CD4-positive, alpha-beta T cell (primary cell): ENCODE results near the gene CCDC89. TPM values are rescaled to one million over a fixed set of nuclear protein-coding genes. Genes with fewer than 3 reads are reported as not detected.

ENCODE experiments used
- ATAC-seq: fragments of 200-7000 bp; cut with Tn5 transposase; one replicate; pipeline ENCODE4 v1.10.0; 2022; ENCODE audit warnings: mild to moderate bottlenecking; ENCODE audit not compliant: poor library complexity
- CTCF ChIA-PET: fragments of 350-600 bp; sonication (Branson Sonifier 250); formaldehyde crosslinking; loops from one replicate; lab custom pipeline; 2021; ENCODE audit warnings: antibody characterized with exemption, inconsistent platforms; lab: Charles Lee
- POLR2A ChIA-PET: fragments of 350-600 bp; sonication (Branson Sonifier 250); formaldehyde crosslinking; loops from one replicate; lab custom pipeline; 2021; ENCODE audit warnings: antibody characterized with exemption, inconsistent platforms; lab: Charles Lee
- DNase-seq, 14 experiments: peaks; one replicate each; pipeline ENCODE4 v3.0.0-alpha.2; 2013 to 2020; ENCODE audit warnings: mixed read lengths in 2 of 14
- H3K27ac ChIP-seq, 2 donors: one replicate each; pipeline versions ENCODE4 v1.5.1 to v1.7.0; 2013; ENCODE audit warnings: low read length in 2 of 2, low read depth in 1 of 2, mild to moderate bottlenecking in 1 of 2
- H3K27me3 ChIP-seq, 2 experiments: 1 replicate in 1 of 2; 2 replicates in 1 of 2; pipeline versions ENCODE4 v1.6.1 to v1.7.0; 2013; ENCODE audit warnings: low read length in 2 of 2, control low read depth in 1 of 2, mild to moderate bottlenecking in 1 of 2, moderate library complexity in 1 of 2; ENCODE audit not compliant: insufficient read depth in 2 of 2, control insufficient read depth in 1 of 2
- H3K36me3 ChIP-seq: one replicate; pipeline ENCODE4 v1.6.1; 2013; ENCODE audit warnings: low read length, control low read depth; ENCODE audit not compliant: insufficient read depth
- H3K4me1 ChIP-seq: one replicate; pipeline ENCODE4 v1.6.1; 2013; ENCODE audit warnings: low read length, control low read depth; ENCODE audit not compliant: insufficient read depth
- H3K4me3 ChIP-seq: one replicate; pipeline ENCODE4 v1.5.1; 2013; ENCODE audit warnings: mild to moderate bottlenecking, low read length, moderate library complexity
- H3K9me3 ChIP-seq, 2 experiments: 1 replicate in 1 of 2; 2 replicates in 1 of 2; pipeline versions ENCODE4 v1.6.1 to v1.7.0; 2013; ENCODE audit warnings: low read length in 2 of 2, mild to moderate bottlenecking in 2 of 2, control low read depth in 1 of 2, moderate library complexity in 1 of 2; ENCODE audit not compliant: control insufficient read depth in 1 of 2, insufficient read depth in 1 of 2
- H3K27ac Mint-ChIP-seq: one replicate; pipeline ENCODE4 v1.8.0; 2020; ENCODE audit warnings: mixed read lengths
- H3K27me3 Mint-ChIP-seq: one replicate; pipeline ENCODE4 v1.8.0; 2021; ENCODE audit warnings: mixed read lengths
- H3K36me3 Mint-ChIP-seq: one replicate; pipeline ENCODE4 v1.8.0; 2021; ENCODE audit warnings: low read depth, mixed read lengths
- H3K4me1 Mint-ChIP-seq: one replicate; pipeline ENCODE4 v1.8.0; 2021; ENCODE audit warnings: low read depth, mixed read lengths
- H3K4me3 Mint-ChIP-seq: one replicate; pipeline ENCODE4 v1.8.0; 2020; ENCODE audit warnings: mild to moderate bottlenecking, mixed read lengths
- H3K9me3 Mint-ChIP-seq: one replicate; pipeline ENCODE4 v1.8.0; 2020; ENCODE audit warnings: mixed read lengths
- intact Hi-C, 2 experiments: fragments of 100-400 bp; cut with DNase I in 1 of 2; cut with micrococcal nuclease in 1 of 2; formaldehyde crosslinking; loops; one replicate each; pipeline versions ENCODE4 v1.15.1 to v1.9.0; 2023 to 2025; cut with DNase I, micrococcal nuclease
- total RNA-seq, 174 experiments: library from RNA in 2 of 174; stranded (reverse) in 2 of 174; gene quantifications; one replicate each; pipeline ENCODE4 v1.2.3 and lab custom pipeline; 2021 to 2026
- TF ChIP-seq, protein P1 (sequence below): fragments of 200-600 bp; IDR thresholded peaks from one replicate; pipeline ENCODE4 v1.8.0; 2022; ENCODE audit warnings: antibody characterized with exemption, mild to moderate bottlenecking

CCDC89 gene
- total RNA-seq, 2 experiments from 2014 or later = not detected

DNA sequence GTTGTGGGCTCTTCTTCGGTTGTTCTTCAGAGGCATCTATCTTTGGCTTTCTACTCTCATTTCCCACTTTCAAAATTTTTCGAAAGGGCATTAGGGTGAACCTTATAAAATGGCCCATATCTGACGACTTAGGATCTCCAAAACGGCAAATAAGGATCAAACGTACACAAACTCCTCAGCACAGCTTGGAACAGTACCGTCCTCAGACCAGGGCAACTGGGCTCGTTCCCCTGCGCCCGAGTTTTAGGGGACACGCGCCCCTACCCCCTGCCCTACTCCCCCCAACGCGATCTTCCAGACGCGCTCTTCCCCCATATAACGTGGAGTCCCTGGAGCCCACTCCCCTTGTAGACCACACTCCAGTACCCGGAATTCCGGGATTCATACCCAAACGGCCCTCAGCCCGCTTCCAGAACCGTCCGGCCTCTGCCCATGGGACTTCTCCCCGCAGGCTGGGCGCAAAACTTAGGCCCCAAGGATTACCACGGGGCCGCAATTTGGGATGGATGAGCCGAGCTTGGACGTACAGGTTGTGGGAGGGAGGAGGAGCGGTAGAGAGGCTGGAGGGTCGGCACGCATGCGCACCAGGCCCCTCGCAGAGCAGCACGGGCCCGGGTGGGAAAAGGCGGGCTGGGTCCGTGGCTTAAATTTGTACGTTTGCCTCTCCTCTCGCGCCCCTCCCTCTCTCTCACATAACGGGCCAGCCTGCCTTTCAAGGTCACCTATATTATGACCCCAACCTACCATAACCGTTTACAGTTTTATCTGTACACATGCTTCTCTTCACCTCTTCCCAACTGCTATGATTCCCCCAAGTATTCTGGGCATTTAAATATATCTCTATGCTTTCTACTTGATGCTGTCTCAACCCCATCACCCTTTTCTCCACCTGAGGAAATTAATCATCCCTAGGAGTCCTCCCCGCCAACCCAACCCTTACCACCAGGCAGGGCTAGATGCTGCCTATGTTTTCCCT is 3.4 kb downstream of the CCDC89 start:
- H3K4me3 ChIP-seq = peak overlapping the region; percentile 69
- H3K9me3 ChIP-seq = no peaks in the 10 kb centered on the region
- Mint-ChIP-seq H3K36me3 (no peaks in the 10 kb centered on the region), H3K4me1 (peaks cover 11% of the 10 kb centered on the region), H3K4me3 (peak overlapping the region; percentile 86), H3K9me3 (no peaks in the 10 kb centered on the region), H3K27ac (no peak overlapping the region), H3K27me3 (no peaks in the 10 kb centered on the region)
- TF ChIP-seq, protein P1, sequence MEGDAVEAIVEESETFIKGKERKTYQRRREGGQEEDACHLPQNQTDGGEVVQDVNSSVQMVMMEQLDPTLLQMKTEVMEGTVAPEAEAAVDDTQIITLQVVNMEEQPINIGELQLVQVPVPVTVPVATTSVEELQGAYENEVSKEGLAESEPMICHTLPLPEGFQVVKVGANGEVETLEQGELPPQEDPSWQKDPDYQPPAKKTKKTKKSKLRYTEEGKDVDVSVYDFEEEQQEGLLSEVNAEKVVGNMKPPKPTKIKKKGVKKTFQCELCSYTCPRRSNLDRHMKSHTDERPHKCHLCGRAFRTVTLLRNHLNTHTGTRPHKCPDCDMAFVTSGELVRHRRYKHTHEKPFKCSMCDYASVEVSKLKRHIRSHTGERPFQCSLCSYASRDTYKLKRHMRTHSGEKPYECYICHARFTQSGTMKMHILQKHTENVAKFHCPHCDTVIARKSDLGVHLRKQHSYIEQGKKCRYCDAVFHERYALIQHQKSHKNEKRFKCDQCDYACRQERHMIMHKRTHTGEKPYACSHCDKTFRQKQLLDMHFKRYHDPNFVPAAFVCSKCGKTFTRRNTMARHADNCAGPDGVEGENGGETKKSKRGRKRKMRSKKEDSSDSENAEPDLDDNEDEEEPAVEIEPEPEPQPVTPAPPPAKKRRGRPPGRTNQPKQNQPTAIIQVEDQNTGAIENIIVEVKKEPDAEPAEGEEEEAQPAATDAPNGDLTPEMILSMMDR = no peak
- CTCF ChIA-PET = no interaction called here
- H3K4me1 ChIP-seq = peaks cover 12% of the 10 kb centered on the region
- ATAC-seq (peak; percentile 76), DNase-seq (peak; percentile 22 to 75 (median 46))
- H3K36me3 ChIP-seq = no peaks in the 10 kb centered on the region
- intact Hi-C loops = loop anchor here in 1 of 2 experiments (10.0 kb wide), 1 partner anchor 282 kb away; no protein-coding TSS in a partner anchor
- peaks cover 0 to 5% of the 10 kb centered on the region in 2 experiments for H3K27me3 ChIP-seq
- POLR2A ChIA-PET = interaction anchor here (0.7 to 1.9 kb wide), 2 partner anchors 17 to 1616 kb away, joined by 3 to 5 read pairs; no protein-coding TSS in a partner anchor
- H3K27ac ChIP-seq = no peak overlapping the region

DNA sequence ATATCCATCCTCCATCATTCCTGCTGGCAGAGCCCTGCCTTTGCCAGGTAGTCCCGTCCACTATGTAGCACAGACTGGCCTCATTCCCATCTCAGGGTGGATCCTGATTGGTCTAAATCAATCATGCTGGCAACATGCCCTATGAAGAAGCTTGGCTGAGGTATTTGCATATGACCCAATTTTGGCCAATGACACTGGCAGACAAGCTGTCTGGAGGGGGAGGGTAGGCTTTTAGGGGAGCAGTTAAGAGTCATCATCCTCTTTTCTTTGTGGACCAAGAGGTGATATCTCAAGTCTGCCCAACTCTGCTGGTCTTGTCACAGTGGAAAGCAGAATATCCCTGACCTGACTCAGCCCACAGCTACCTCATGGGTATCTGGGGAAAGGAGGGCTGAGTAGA is 5.1 kb downstream of the CCDC89 start:
- Mint-ChIP-seq H3K4me3 (no peak overlapping the region), H3K36me3 (no peaks in the 10 kb centered on the region), H3K27me3 (no peaks in the 10 kb centered on the region), H3K27ac (no peak overlapping the region), H3K4me1 (peaks cover 11% of the 10 kb centered on the region), H3K9me3 (no peaks in the 10 kb centered on the region)
- Histone ChIP-seq H3K36me3 (no peaks in the 10 kb centered on the region), H3K4me1 (peaks cover 12% of the 10 kb centered on the region), H3K4me3 (no peak overlapping the region), H3K27me3 (peaks cover 0 to 5% of the 10 kb centered on the region in 2 experiments), H3K9me3 (no peaks in the 10 kb centered on the region), H3K27ac (no peak overlapping the region)
- DNase-seq (peak in 3 of 14 experiments; percentile 12 to 46 (median 19)), ATAC-seq (peak; percentile 21)
- POLR2A ChIA-PET = interaction anchor here (1.1 to 1.9 kb wide), 3 partner anchors 16 to 564 kb away, joined by 3 to 5 read pairs (median 5); partner anchors contain the start of gene CREBZF
- CTCF ChIA-PET = interaction anchor here (0.6 to 1.0 kb wide), 2 partner anchors 78 to 174 kb away, joined by 3 to 4 read pairs; partner anchors contain the start of gene CCDC83
- intact Hi-C loops = loop anchor here in 1 of 2 experiments (10.0 kb wide), 1 partner anchor 284 kb away; no protein-coding TSS in a partner anchor
- TF ChIP-seq, protein P1 = no peak

DNA sequence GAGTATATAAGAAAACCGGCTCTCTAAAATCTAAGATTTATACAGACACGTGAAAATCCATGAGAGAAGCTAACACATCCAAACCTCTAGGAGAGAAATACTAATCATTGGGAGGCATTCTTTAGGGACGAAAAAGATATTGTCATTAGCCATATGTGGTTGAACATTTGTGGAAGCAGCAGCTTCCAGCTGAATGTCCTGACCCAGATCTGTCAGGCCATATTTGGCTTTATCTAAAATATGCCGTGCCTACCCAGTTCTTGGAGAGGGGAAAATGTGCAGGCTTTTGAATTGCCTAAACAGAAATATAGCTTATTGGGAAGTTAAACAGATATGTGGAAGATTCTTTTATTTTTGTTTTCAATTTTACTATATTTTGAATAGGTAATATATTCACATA is 6.4 kb downstream of the CCDC89 start:
- H3K36me3 Mint-ChIP-seq = no peaks in the 10 kb centered on the region
- Histone ChIP-seq H3K36me3 (no peaks in the 10 kb centered on the region), H3K27me3 (peaks cover 0 to 5% of the 10 kb centered on the region in 2 experiments), H3K9me3 (no peaks in the 10 kb centered on the region), H3K4me1 (peaks cover 12% of the 10 kb centered on the region), H3K27ac (no peak overlapping the region), H3K4me3 (no peak overlapping the region)
- H3K27ac Mint-ChIP-seq = no peak overlapping the region
- CTCF ChIA-PET = interaction anchor here (1.2 to 2.3 kb wide), 3 partner anchors 11 to 175 kb away, joined by 3 to 5 read pairs (median 4); partner anchors contain the start of gene CCDC83
- peaks cover 11% of the 10 kb centered on the region for H3K4me1 Mint-ChIP-seq
- ATAC-seq = no peak
- TF ChIP-seq, protein P1 = no peak
- H3K27me3 Mint-ChIP-seq = no peaks in the 10 kb centered on the region
- intact Hi-C loops = no loop called here
- no peak overlapping the region for H3K4me3 Mint-ChIP-seq
- POLR2A ChIA-PET = interaction anchor here (1.1 to 2.6 kb wide), 2 partner anchors 14 to 566 kb away, joined by 3 to 12 read pairs; partner anchors contain the start of gene CREBZF
- DNase-seq = no peak
- H3K9me3 Mint-ChIP-seq = no peaks in the 10 kb centered on the region
